WTC11 (cell line): ENCODE data around the gene ADCY1.

ENCODE experiments used
- CBFB ChIP-seq: sonication (generic); formaldehyde crosslinking; IDR thresholded peaks from 2 replicates; pipeline ENCODE4 v1.8.1; 2022; ENCODE audit warnings: mild to moderate bottlenecking, low read depth, missing genetic modification reagents
- CTCF ChIP-seq: fragments of 200-600 bp; IDR thresholded peaks from 2 replicates; pipeline ENCODE4 v1.8.0; 2022; ENCODE audit warnings: antibody characterized with exemption

DNA sequence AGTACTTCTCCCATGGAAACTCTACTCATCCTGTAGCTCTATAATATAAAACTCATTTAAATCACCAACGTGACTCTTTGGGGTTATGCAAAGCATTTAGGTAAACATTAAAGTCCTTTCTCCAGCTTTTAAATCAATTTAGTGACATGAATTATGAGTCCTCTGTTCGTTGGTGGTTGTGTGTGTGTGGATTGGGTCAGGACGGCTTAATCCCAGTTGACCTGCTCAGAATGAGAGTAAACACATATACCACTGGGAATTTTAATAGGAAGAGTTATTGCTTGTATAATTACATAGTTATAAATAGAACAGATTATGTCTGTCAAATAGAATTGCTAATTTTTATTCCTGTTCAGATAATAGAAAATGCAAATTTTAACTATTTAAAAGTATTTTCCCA is 30.7 kb upstream of the ADCY1 start:
- no peak for TF ChIP-seq CTCF
- TF ChIP-seq CBFB (CRISPR knock-in tag) = no peak
